ENCODE results near the gene DIPK1A. TPM values are rescaled to one million over a fixed set of nuclear protein-coding genes. Genes with fewer than 3 reads are reported as not detected.

Gene DIPK1A
- total RNA-seq, 1 experiment from 2014 or later, result 4.8 TPM

- ATAC-seq, result no peak
- no peak for DNase-seq (ENCODE audit: low spot score)
- CTCF ChIA-PET, result interaction anchor here (1.5 to 2.6 kb wide), 4 partner anchors 40 to 146 kb away, joined by 3 to 11 read pairs (median 7); partner anchors contain the start of gene DIPK1A
These were observed 40.6 kb upstream of the DIPK1A start for GRCh38 chr1:93001893-93002292.

GRCh38 chr1:93000751-93001175 is 39.5 kb upstream of the DIPK1A start:
- H3K27me3 Mint-ChIP-seq (ENCODE audit: low read depth), result no peaks in the 10 kb centered on the region
- TF ChIP-seq ZNF232 (CRISPR knock-in tag; IDR thresholded peaks at IDR 0.05), result no peak
- no peak for TF ChIP-seq ETV6 (CRISPR knock-in tag; IDR thresholded peaks at IDR 0.05)
- TF ChIP-seq ZNF263 (CRISPR knock-in tag; IDR thresholded peaks at IDR 0.05; ENCODE audit: low read depth), result no peak
- no peak for TF ChIP-seq ZNF532 (CRISPR knock-in tag; IDR thresholded peaks at IDR 0.05; ENCODE audit: borderline replicate concordance)
- DNase-seq (ENCODE audit: low spot score), result no peak
- H3K27ac Mint-ChIP-seq, result peak overlapping the region; percentile 92
- H3K4me1 Mint-ChIP-seq, result peaks cover 23% of the 10 kb centered on the region
- ChIA-PET POLR2A (interaction anchor here (1.4 kb wide), 1 partner anchor 39 kb away, joined by 3 read pairs; the partner anchor contains the start of gene DIPK1A), CTCF (interaction anchor here (1.0 to 2.6 kb wide), 11 partner anchors 8 to 182 kb away, joined by 3 to 11 read pairs (median 3); partner anchors contain the start of genes DIPK1A and RPL5)
- H3K4me3 Mint-ChIP-seq, result peak overlapping the region; percentile 38
- ATAC-seq, result peak; percentile 44
- H3K9me3 Mint-ChIP-seq, result no peaks in the 10 kb centered on the region
- no peaks in the 10 kb centered on the region for H3K36me3 Mint-ChIP-seq

More at GRCh38 chr1:93001893-93002292, 40.6 kb upstream of the DIPK1A start:
- POLR2A ChIA-PET, result interaction anchor here (1.4 kb wide), 1 partner anchor 41 kb away, joined by 3 read pairs; the partner anchor contains the start of gene DIPK1A
- H3K27ac Mint-ChIP-seq, result peak overlapping the region; percentile 54; the same call in 1 of the 2 replicates
- no peaks in the 10 kb centered on the region for H3K9me3 Mint-ChIP-seq
- no peak overlapping the region for H3K4me3 Mint-ChIP-seq
- no peaks in the 10 kb centered on the region for H3K27me3 Mint-ChIP-seq (ENCODE audit: low read depth)
- H3K36me3 Mint-ChIP-seq, result no peaks in the 10 kb centered on the region
- no peak for TF ChIP-seq FOXJ3 (CRISPR knock-in tag; IDR thresholded peaks at IDR 0.05; ENCODE audit: borderline replicate concordance)
- TF ChIP-seq MLX (CRISPR knock-in tag; IDR thresholded peaks at IDR 0.05), result no peak
- no peak for TF ChIP-seq GTF2I (CRISPR knock-in tag; conservative IDR thresholded peaks at IDR 0.05)
- TF ChIP-seq ZNF396 (CRISPR knock-in tag; IDR thresholded peaks at IDR 0.05; ENCODE audit: borderline replicate concordance), result no peak
- TF ChIP-seq ZNF317 (CRISPR knock-in tag; IDR thresholded peaks at IDR 0.05; ENCODE audit: borderline replicate concordance, low read depth), result no peak
- TF ChIP-seq RELA (CRISPR knock-in tag; IDR thresholded peaks at IDR 0.05; ENCODE audit: borderline replicate concordance), result no peak
- no peak for TF ChIP-seq FOXK1 (CRISPR knock-in tag; IDR thresholded peaks at IDR 0.05)
- TF ChIP-seq ATF2 (CRISPR knock-in tag; IDR thresholded peaks at IDR 0.05; ENCODE audit: borderline replicate concordance, low read depth), result no peak
- TF ChIP-seq ZNF671 (CRISPR knock-in tag; IDR thresholded peaks at IDR 0.05), result no peak
- no peak for TF ChIP-seq PRRX2 (CRISPR knock-in tag; IDR thresholded peaks at IDR 0.05)
- no peak for TF ChIP-seq HMGXB4 (CRISPR knock-in tag; IDR thresholded peaks at IDR 0.05)
- no peak for TF ChIP-seq NFYB (CRISPR knock-in tag; conservative IDR thresholded peaks at IDR 0.05; ENCODE audit: low read depth)
- TF ChIP-seq ATF6 (CRISPR knock-in tag; IDR thresholded peaks at IDR 0.05), result no peak
- no peak for TF ChIP-seq TCF7 (CRISPR knock-in tag; IDR thresholded peaks at IDR 0.05; ENCODE audit: low read depth)
- no peak for TF ChIP-seq USF1 (CRISPR knock-in tag; IDR thresholded peaks at IDR 0.05)
- no peak for TF ChIP-seq ATF1 (CRISPR knock-in tag; IDR thresholded peaks at IDR 0.05)
- TF ChIP-seq SMAD4 (CRISPR knock-in tag; IDR thresholded peaks at IDR 0.05), result no peak
- TF ChIP-seq ZNF219 (CRISPR knock-in tag; IDR thresholded peaks at IDR 0.05; ENCODE audit: borderline replicate concordance), result no peak
- no peak for TF ChIP-seq ZNF232 (CRISPR knock-in tag; IDR thresholded peaks at IDR 0.05)
- peaks cover 23% of the 10 kb centered on the region for H3K4me1 Mint-ChIP-seq
